Keratinocyte (primary cell): ENCODE results near the gene BABAM2.

Experiments used
- EZH2 ChIP-seq: IDR thresholded peaks from one replicate; pipeline ENCODE4 v1.6.1; 2012; ENCODE audit warnings: inconsistent platforms, mild to moderate bottlenecking, low read length, moderate library complexity
- TF ChIP-seq, protein P1 (sequence below), 3 experiments: IDR thresholded peaks in 1 of 3; conservative IDR thresholded peaks in 1 of 3; optimal IDR thresholded peaks in 1 of 3; 2 replicates in 2 of 3; 3 replicates in 1 of 3; pipeline versions ENCODE3 to v1.5.1; 2011; ENCODE audit warnings: low read length in 3 of 3, mild to moderate bottlenecking in 3 of 3, moderate library complexity in 2 of 3, control low read depth in 1 of 3, inconsistent platforms in 1 of 3; ENCODE audit not compliant: insufficient read depth in 2 of 3; ENCODE audit errors: extremely low read depth in 1 of 3

DNA sequence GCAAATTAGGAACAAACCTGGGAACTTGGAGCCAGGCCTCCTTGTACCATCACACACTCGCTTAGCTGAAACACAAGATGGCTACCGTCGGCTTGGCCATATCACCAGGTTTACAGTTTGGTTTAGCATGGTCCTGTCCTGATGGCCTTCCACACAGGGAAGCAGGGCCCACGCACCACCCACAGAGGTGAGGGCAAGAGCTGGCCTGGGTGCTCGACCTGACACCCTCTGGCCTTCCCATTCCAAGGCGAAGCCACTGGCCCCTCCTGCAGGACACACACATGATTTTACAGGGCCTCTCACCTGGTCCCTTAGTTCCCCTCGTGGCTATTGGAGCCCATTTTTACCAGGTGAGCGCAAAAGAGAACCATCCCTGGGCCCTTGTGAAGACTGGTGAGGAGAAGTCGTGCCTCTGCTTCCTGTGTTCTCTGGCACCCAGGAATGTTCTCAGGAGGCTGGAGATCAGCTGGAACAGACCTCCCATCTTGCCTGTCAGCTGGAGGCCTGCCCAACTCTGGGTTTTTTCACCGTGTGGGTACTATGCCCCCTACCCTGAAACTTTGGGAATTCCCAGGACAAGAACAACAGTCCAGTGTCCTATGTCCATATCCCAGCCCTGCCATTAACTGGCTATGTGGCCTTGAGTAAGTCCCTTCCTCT lies 449.1 kb downstream of the BABAM2 start:
- no peak for TF ChIP-seq EZH2
- TF ChIP-seq, protein P1, sequence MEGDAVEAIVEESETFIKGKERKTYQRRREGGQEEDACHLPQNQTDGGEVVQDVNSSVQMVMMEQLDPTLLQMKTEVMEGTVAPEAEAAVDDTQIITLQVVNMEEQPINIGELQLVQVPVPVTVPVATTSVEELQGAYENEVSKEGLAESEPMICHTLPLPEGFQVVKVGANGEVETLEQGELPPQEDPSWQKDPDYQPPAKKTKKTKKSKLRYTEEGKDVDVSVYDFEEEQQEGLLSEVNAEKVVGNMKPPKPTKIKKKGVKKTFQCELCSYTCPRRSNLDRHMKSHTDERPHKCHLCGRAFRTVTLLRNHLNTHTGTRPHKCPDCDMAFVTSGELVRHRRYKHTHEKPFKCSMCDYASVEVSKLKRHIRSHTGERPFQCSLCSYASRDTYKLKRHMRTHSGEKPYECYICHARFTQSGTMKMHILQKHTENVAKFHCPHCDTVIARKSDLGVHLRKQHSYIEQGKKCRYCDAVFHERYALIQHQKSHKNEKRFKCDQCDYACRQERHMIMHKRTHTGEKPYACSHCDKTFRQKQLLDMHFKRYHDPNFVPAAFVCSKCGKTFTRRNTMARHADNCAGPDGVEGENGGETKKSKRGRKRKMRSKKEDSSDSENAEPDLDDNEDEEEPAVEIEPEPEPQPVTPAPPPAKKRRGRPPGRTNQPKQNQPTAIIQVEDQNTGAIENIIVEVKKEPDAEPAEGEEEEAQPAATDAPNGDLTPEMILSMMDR (optimal IDR thresholded peaks at IDR 0.05 in 1 of 3, IDR thresholded peaks at IDR 0.05 in 1 of 3, conservative IDR thresholded peaks at IDR 0.05 in 1 of 3; ENCODE audit: extremely low read depth in 1 of 3, insufficient read depth in 2 of 3, low read length in 3 of 3): no peak
